Activated naive CD8-positive, alpha-beta T cell treated with anti-CD3 and anti-CD28 coated beads, Interleukin-2, amount 50 U/mL, for 16 hours (primary cell): ENCODE measurements around the gene PFKP.
A peak's percentile ranks its signal among the peaks of the same experiment; 100 is the strongest.
"Not testable (repeated sequence)": the region's sequence is repeated elsewhere in the genome, so short reads cannot be mapped to it uniquely, and the experiment has no call there.

Experiments
- DNase-seq: peaks from one replicate; pipeline ENCODE4 v3.0.0-alpha.2; 2020; ENCODE audit warnings: low read depth, low spot score

Gene PFKP

DNA sequence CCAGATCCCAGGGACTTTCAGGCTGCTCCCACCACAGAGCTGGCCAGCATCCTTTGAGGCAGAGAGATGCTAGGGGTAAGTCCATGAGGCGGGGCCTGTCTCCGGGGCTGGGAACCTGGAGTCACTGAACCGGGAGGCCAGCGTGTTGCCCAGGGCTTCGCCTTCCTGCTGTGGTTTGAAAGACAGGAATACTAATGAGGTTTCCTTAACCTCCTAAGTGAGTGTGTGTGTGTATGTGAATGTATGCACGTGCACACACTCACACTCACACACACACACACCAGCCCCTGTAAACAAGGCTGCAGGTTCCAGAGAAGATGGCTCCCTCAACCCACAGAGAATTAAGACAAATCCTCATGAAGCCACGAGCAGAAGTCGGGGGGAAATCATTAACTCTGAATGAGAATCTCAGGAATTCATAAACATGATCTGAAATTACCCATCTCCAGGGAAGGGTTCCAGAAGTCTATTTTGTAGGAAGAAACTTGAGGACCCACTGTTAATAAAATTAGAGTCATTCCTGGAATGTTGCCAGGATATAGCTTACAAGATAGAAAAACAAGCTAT lies 20.3 kb upstream of the PFKP start:
- DNase-seq = no peak

DNA sequence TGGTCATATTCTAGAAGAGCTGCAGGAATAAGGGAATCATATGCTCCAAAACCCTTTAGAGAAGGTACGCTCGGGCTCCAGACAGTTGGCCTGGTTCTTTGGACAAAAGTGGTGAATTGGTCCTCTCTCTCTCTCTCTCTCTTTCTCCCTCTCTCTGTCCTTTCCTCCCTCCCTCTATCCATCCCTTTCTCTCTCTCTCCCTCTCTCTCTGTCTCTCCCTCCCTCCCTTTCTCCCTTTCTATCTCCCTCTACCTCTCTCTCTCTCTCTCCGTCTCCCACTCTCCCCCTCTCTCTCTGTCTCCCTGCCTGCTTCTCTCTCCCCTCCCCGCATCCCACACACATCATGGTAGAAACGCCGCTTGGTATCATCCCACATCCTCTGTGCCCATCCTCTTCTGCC lies 19.8 kb upstream of the PFKP start:
- no peak for DNase-seq

GRCh38 chr10:3048119-3049019 lies 19.0 kb upstream of the PFKP start:
- no peak for DNase-seq

DNA sequence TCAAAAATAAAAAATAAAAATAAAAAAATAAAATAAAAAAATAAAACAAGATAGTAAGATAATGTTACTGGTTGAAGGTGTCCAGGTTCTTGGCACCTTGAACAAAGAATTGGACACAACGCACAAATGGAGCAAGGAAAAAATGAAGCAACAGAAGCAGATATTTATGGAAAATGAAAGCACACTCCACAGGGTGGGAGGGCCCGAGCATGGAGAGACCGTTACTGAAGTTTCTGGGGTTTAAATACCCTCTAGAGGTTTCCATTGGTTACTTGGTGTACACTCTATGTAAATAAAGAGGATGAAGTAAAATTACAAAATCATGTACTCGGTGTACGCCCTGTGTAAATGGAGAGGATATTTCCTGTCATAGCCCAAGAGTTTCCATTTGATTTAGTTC lies 15.7 kb upstream of the PFKP start:
- DNase-seq = no peak

- DNase-seq = no peak
These were observed 14.2 kb upstream of the PFKP start for GRCh38 chr10:3053155-3053554.

DNA sequence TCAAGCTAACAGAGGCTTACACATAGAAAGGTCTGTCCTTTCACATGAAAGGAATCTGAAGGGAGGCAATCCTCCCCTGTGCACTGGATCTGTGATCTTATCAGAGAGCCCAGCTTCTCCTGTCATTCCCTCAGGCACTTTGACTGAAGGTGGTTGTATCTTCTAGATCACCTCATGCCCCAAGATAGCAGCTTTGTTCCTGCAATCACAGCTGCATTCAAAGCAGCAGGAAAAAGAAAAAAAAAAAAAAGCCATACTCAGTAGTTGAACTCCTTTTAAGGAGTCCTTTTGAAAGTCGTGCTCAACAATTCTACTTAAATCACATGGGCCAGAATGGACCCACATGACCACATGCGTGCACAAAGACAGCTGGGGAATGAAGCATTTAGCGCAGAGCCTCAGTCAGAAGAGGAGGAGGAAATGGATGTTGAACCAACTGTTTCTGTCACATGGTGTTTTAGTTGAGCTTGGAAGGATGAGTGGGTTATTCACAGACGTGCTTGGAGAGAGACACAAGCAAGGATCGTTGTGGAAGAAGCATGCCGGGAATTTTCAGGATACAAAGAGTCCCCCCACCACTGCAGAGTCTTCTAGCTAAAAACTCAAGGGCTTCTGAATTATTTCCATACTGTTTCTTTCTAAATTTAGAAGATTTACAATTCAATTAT lies 13.0 kb upstream of the PFKP start:
- DNase-seq = no peak

DNA sequence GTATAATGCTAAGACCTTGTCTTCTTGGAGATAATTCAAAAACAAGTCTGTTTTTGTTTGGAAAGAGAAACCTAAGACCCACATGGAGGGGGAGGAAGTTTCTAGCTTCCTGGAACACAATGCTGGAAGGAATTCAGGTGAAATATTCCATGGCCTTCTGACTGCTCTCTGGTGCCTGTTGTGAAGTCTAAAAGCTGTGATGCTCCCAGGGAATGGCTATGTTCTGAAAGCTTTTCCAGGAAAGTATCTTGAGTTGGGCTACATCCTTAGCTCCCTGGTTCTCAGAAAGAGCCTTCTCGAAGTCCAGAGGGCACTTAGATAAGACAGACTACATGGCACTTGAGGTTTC lies 12.5 kb upstream of the PFKP start:
- DNase-seq = no peak

- no peak for DNase-seq
These were observed 10.9 kb upstream of the PFKP start for GRCh38 chr10:3056280-3057037.

DNA sequence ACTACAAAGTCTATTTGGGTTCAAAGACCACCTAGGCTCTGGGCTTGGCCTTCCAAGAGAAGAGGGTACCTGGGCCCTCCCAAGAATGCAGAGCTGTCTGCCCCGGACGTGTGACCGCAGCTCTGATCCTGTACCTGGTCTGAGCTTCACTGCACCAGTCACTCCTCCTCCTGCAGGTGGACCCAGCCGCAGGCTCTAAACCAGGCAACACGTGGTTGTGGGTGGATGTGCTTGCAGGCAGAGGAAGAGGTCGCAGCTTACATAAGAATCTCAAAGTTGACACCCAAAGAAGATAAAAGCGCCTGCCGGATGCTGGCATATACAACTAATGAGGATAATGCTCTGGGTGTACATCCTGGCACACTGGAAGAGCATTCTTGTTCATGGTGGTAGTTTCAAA lies 9.4 kb upstream of the PFKP start:
- no peak for DNase-seq

DNA sequence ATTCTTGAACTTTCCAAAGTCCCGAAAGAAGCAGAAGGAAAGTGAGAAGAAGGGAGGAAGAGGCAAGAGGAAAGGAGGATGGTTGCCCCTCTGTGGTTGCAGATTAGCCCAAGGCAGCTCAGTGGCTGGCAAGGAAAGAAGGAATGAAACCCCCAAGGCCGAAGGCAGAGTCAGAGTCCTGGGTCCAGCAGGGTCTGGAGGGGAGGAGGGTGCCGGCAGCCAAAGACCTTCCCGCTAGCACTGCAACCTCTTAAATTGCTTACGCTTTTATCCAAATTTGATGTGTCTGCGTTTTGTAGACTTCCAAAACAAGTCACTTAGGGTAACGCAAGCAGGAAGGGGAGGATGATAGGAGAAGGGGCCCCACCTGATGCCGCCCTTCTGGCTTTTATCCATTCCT lies 7.4 kb upstream of the PFKP start:
- DNase-seq = no peak

- DNase-seq = no peak
These were observed 6.9 kb upstream of the PFKP start for GRCh38 chr10:3060481-3060889.

DNA sequence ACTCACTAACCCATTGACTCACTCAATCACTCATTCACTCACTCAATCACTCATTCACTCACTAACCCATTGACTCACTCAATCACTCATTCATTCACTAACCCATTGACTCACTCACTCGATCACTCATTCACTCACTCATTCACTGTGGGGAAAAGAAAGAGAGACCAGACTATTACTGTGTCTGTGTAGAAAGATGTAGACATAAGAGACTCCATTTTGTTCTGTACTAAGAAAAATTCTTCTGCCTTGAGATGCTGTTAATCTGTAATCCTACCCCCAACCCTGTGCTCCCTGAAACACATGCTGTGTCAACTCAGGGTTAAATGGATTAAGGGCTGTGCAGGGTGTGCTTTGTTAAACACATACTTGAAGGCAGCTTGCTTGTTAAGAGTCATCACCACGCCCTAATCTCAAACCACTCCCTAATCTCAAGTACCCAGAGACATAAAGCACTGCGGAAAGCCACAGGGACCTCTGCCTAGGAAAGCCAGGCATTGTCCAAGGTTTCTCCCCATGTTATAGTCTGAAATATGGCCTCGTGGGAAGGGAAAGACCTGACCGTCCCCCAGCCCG lies 5.9 kb upstream of the PFKP start:
- not testable (repeated sequence) for DNase-seq

GRCh38 chr10:3062502-3063186 lies 4.7 kb upstream of the PFKP start:
- DNase-seq = no peak

DNA sequence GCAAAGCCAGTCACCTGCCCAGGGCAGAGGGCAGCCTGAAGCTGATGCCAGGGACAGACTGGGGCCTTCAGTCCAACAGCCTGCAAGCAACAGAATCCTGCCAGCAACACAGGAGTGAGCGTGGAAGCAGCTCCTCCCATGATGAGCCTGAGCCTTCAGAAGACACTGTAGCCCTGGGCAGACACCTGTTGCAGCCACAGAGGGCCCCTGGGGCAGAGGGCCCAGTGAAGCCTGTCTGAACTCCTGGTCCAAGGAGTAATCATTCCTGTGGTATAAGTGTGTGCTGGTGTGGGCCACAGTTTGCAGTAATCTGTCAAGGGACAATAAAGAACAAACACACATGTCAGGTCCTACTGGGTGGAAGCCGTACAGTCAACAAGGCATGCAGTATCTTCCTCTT lies 2.9 kb upstream of the PFKP start:
- no peak for DNase-seq

DNA sequence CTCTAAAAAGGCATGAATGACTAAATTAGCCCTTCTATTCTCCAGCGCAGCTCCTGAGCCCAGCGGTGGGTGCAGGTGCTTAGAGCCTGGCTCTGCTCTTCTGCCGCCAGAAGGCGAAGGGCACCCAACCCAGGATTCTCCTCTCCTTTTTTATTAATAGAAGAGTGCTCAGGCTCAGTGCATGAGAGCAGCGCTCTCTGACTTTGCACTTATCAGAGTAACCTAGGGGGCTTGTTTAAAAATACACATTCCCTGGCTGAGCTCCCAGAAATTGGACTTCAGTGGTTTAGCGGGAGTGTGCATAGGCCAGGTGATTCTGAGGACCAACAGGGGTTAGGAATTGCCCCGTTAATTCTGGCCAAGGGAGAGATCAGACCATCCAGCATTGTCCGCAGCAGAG lies 1.7 kb upstream of the PFKP start:
- no peak for DNase-seq

GRCh38 chr10:3066317-3067117 lies 831 bp upstream of the PFKP start:
- no peak for DNase-seq

GRCh38 chr10:3067859-3068179 lies 471 bp downstream of the PFKP start:
- no peak for DNase-seq

DNA sequence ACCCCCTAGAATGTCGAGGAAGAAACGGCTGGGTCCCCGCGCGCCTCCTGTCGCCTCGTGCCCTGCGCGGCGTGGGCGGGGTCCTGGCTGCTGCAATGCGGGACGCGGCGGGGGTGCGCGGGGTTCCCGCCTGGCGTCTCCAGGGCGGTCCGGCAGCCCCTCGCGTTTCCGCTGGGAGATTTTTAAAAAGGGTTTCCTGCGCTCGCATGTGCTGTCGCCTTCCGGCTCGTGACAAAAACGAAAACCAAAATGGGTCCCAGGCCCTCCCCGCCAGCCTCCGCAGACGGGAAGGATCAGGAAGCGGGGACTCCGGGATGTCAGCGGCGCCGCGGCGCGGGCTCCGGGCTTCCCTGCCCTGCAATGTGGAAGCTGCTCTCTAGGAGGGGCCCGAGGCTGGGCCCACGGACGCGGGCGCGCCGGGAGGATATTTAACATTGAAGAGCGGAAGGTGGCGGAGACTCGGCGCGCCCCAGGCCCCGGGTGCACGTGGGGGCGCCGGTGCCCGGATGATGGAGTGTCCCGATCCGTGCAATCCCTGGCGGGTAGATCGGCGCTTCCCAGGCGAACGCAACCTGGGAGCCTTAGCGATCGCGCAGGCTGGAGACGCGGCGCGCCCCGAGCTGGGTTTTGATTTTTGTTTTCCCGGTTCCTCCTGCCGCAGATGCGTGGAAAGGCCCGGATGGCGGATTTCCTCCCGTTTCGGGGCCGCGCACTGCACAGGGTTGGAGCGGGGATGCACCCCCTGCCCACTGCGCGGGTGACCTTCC lies 1.0 kb downstream of the PFKP start:
- DNase-seq = peak; percentile 46

DNA sequence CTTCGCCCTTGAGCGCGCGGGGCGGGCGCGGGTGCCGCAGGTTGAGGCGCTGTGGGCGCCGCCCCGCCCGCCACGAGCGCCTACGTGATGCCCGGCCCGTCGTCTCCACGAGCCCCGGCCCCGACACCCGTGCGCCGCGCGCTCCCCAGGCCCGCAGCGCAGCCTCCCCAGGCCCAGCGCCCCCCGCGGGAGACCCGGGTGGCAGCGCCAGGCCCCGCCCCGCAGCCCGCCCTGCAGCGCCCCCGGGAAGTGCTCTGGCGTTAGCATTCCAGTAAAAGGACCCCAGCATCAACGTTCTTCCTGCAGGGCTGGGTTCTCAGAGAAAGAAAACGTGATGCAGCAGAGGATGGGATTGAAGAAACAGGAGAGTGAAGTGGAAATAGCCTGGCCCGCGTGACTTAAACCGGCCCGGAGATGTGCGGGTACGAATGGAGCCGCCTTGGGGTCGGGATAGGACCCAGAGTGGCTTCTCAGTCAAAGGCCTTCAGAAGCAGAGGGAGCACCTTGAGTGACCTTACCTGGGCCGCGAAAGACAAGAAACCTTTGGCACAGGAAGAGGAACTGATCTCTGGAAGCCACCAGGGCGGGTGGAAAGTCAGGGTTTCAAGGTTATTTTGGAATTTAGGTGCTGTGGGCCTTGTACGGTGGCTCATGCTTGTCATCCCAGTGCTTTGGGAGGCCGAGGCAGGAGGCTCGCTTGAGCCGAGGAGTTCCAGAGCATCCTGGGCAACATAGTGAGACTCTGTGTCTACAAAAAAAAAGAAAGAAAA lies 1.8 kb downstream of the PFKP start:
- no peak for DNase-seq
